Lower lobe of right lung (tissue), 2 donors: ENCODE data around the gene INF2. TPM values are rescaled to one million over a fixed set of nuclear protein-coding genes. Genes with fewer than 3 reads are reported as not detected.

Experiments
- ATAC-seq, 2 donors: fragments of 200-7000 bp; cut with Tn5 transposase; one replicate each; pipeline ENCODE4 v1.9.1; 2020 to 2022; ENCODE audit warnings: mild to moderate bottlenecking in 2 of 2, moderate library complexity in 2 of 2
- DNase-seq: peaks from one replicate; pipeline ENCODE4 v3.0.0-alpha.2; 2020
- H3K27ac ChIP-seq: fragments of 200-600 bp; one replicate; pipeline ENCODE4 v1.8.0; 2022
- H3K27me3 ChIP-seq: fragments of 200-600 bp; one replicate; pipeline ENCODE4 v1.8.0; 2022; ENCODE audit warnings: low read depth
- H3K36me3 ChIP-seq: fragments of 200-600 bp; one replicate; pipeline ENCODE4 v1.8.0; 2022; ENCODE audit warnings: mild to moderate bottlenecking
- H3K4me1 ChIP-seq: fragments of 200-600 bp; one replicate; pipeline ENCODE4 v1.8.0; 2022
- H3K4me3 ChIP-seq: fragments of 200-600 bp; one replicate; pipeline ENCODE4 v1.8.0; 2022; ENCODE audit warnings: mild to moderate bottlenecking
- H3K9me3 ChIP-seq: fragments of 200-600 bp; one replicate; pipeline ENCODE4 v1.8.0; 2022
- CTCF ChIP-seq: fragments of 200-600 bp; IDR thresholded peaks from one replicate; pipeline ENCODE4 v1.8.0; 2022; ENCODE audit warnings: antibody characterized with exemption, mild to moderate bottlenecking
- intact Hi-C: fragments of 100-400 bp; cut with DNase I; formaldehyde crosslinking; loops from one replicate; pipeline ENCODE4 v1.11.0; 2022
- total RNA-seq: library from RNA; stranded (reverse); fragmentation: NEBNext Ultra II Directional; extraction: Animal tissue kit (Norgen Biotek cat#: 25700); gene quantifications from one replicate; pipeline ENCODE4 v1.2.1, GENCODE V29; 2021
- donor health status: DM: no; HTN: yes; CAD: no; lungs with severe emphysema.

The INF2 gene
- total RNA-seq, 1 donor from 2014 or later, result 116 TPM

DNA sequence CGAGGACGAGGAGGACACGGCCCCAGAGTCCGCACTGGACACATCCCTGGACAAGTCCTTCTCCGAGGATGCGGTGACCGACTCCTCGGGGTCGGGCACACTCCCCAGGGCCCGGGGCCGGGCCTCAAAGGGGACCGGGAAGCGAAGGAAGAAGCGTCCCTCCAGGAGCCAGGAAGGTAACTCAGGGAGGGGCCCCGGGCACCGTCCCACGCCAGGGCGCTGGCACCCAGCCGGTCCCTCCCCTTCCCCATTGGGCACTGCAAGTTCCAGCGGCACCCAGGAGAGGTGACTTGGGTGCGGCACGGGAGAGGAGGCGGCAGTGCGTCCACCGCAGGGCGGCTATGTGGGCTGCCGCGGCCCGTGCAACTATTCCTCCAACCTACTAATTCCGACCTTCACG, 25.3 kb downstream of the INF2 start:
- H3K4me1 ChIP-seq, result no peaks in the 10 kb centered on the region
- H3K27me3 ChIP-seq, result no peaks in the 10 kb centered on the region
- peaks cover 88% of the 10 kb centered on the region for H3K36me3 ChIP-seq
- TF ChIP-seq CTCF, result no peak
- H3K27ac ChIP-seq, result no peak overlapping the region
- DNase-seq, result no peak
- intact Hi-C loops, result no loop called here
- H3K4me3 ChIP-seq, result no peak overlapping the region
- H3K9me3 ChIP-seq, result no peaks in the 10 kb centered on the region
- ATAC-seq, result no peak

- Histone ChIP-seq H3K27ac (no peak overlapping the region), H3K9me3 (no peaks in the 10 kb centered on the region), H3K36me3 (peaks cover 86% of the 10 kb centered on the region), H3K4me3 (no peak overlapping the region), H3K4me1 (no peaks in the 10 kb centered on the region), H3K27me3 (no peaks in the 10 kb centered on the region)
- intact Hi-C loops, result no loop called here
- no peak for DNase-seq
- ATAC-seq, result no peak
- TF ChIP-seq CTCF, result no peak
These were observed 26.0 kb downstream of the INF2 start for GRCh38 chr14:104715416-104715815.

DNA sequence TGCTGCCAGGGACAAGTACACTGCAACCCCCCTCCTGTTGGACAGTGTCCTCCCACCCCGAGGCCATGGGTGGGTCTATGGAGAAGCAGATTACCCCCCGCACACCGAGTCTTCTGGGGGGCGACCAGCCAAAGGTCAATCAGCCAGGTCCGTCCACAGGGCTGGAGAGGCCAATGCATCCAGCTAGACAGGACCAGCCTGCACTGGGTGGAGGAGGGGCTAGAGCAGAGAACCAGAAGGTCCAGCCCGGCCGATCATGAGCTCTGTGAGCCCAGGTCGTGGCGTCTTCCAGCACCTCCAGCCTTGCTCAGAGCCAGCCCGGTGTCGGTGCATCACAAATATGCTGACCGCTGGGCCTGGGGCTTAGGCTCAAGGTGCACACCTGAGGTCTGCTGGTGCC, 26.5 kb downstream of the INF2 start:
- Histone ChIP-seq H3K27ac (no peak overlapping the region), H3K27me3 (no peaks in the 10 kb centered on the region), H3K4me3 (no peak overlapping the region), H3K36me3 (peaks cover 82% of the 10 kb centered on the region), H3K9me3 (no peaks in the 10 kb centered on the region), H3K4me1 (no peaks in the 10 kb centered on the region)
- ATAC-seq (no peak), DNase-seq (no peak)
- TF ChIP-seq CTCF, result no peak
- intact Hi-C loops, result no loop called here

- DNase-seq (no peak), ATAC-seq (no peak)
- peaks cover 74% of the 10 kb centered on the region for H3K36me3 ChIP-seq
- H3K9me3 ChIP-seq, result no peaks in the 10 kb centered on the region
- intact Hi-C loops, result no loop called here
- TF ChIP-seq CTCF, result no peak
- no peak overlapping the region for H3K27ac ChIP-seq
- H3K4me1 ChIP-seq, result no peaks in the 10 kb centered on the region
- H3K27me3 ChIP-seq, result no peaks in the 10 kb centered on the region
- no peak overlapping the region for H3K4me3 ChIP-seq
These were observed 27.7 kb downstream of the INF2 start for GRCh38 chr14:104717137-104717536.

DNA sequence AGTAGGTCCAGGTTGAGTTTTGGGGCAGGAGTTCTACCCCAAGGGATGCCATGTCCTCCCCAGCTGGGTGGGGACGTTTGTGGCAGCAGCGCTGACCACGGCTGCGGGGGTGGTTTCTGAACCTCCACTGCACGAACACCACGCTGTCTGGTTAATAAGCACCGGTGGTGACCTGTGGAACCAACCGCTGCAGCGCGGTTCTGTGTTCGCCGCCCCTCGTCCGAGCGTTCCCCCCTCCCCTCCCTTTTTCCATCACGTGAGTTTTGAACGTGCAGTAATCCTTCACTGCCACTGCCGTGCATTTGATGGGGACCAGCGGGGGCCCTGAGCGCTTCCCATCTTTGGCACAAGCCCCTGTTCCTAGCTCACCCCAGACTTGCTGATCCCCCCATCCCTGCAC, 28.2 kb downstream of the INF2 start:
- H3K27ac ChIP-seq, result no peak overlapping the region
- no peaks in the 10 kb centered on the region for H3K4me1 ChIP-seq
- H3K27me3 ChIP-seq, result no peaks in the 10 kb centered on the region
- no peak for TF ChIP-seq CTCF
- no peak overlapping the region for H3K4me3 ChIP-seq
- DNase-seq, result no peak
- peaks cover 69% of the 10 kb centered on the region for H3K36me3 ChIP-seq
- intact Hi-C loops, result no loop called here
- no peak for ATAC-seq
- no peaks in the 10 kb centered on the region for H3K9me3 ChIP-seq

- no peak for TF ChIP-seq CTCF
- peaks cover 64% of the 10 kb centered on the region for H3K36me3 ChIP-seq
These were observed 28.7 kb downstream of the INF2 start for GRCh38 chr14:104718147-104718546.

More at GRCh38 chr14:104718147-104718546, 28.7 kb downstream of the INF2 start:
- Histone ChIP-seq H3K4me1 (peaks cover under 1% of the 10 kb centered on the region), H3K27me3 (no peaks in the 10 kb centered on the region), H3K27ac (no peak overlapping the region), H3K9me3 (no peaks in the 10 kb centered on the region), H3K4me3 (no peak overlapping the region)
- ATAC-seq (no peak), DNase-seq (no peak)
- intact Hi-C loops, result no loop called here
